ENCODE results near the gene KIAA0930.

Gene KIAA0930

GRCh38 chr22:45233827-45234226 lies 6.9 kb downstream of the KIAA0930 start:
- TF ChIP-seq EP300 (IDR thresholded peaks at IDR 0.05; ENCODE audit: borderline replicate concordance): no peak
- no peak for TF ChIP-seq NFIC (IDR thresholded peaks at IDR 0.05)

- TF ChIP-seq TCF12 (IDR thresholded peaks at IDR 0.05; ENCODE audit: low read depth) (no peak), MAX (IDR thresholded peaks at IDR 0.05) (no peak), CEBPB (IDR thresholded peaks at IDR 0.05) (no peak), ZBTB7A (IDR thresholded peaks at IDR 0.05; ENCODE audit: low read depth) (no peak), TAF1 (IDR thresholded peaks at IDR 0.05; ENCODE audit: low read depth) (no peak), EP300 (IDR thresholded peaks at IDR 0.05; ENCODE audit: borderline replicate concordance) (no peak), USF1 (IDR thresholded peaks at IDR 0.05) (no peak), NFIC (IDR thresholded peaks at IDR 0.05) (no peak), YY1 (IDR thresholded peaks at IDR 0.05; ENCODE audit: low read depth) (no peak), RAD21 (IDR thresholded peaks at IDR 0.05; ENCODE audit: low read depth) (no peak), EGR1 (IDR thresholded peaks at IDR 0.05) (no peak), REST (IDR thresholded peaks at IDR 0.05; ENCODE audit: low read depth) (no peak), FOXM1 (IDR thresholded peaks at IDR 0.05; ENCODE audit: borderline replicate concordance, low read depth) (no peak), CREB1 (IDR thresholded peaks at IDR 0.05; ENCODE audit: low read depth) (no peak)
Observed at GRCh38 chr22:45233386-45233785, 7.3 kb downstream of the KIAA0930 start.

- TF ChIP-seq EP300 (IDR thresholded peaks at IDR 0.05; ENCODE audit: borderline replicate concordance) (no peak), NFIC (IDR thresholded peaks at IDR 0.05) (no peak), EGR1 (IDR thresholded peaks at IDR 0.05) (no peak), MAX (IDR thresholded peaks at IDR 0.05) (no peak), YY1 (IDR thresholded peaks at IDR 0.05; ENCODE audit: low read depth) (no peak), TAF1 (IDR thresholded peaks at IDR 0.05; ENCODE audit: low read depth) (no peak), RAD21 (IDR thresholded peaks at IDR 0.05; ENCODE audit: low read depth) (no peak), CREB1 (IDR thresholded peaks at IDR 0.05; ENCODE audit: low read depth) (no peak), TEAD4 (IDR thresholded peaks at IDR 0.05) (no peak), USF1 (IDR thresholded peaks at IDR 0.05) (no peak), TCF12 (IDR thresholded peaks at IDR 0.05; ENCODE audit: low read depth) (no peak), FOXM1 (IDR thresholded peaks at IDR 0.05; ENCODE audit: borderline replicate concordance, low read depth) (no peak), ZBTB7A (IDR thresholded peaks at IDR 0.05; ENCODE audit: low read depth) (no peak), CEBPB (IDR thresholded peaks at IDR 0.05) (no peak), REST (IDR thresholded peaks at IDR 0.05; ENCODE audit: low read depth) (no peak)
Observed at GRCh38 chr22:45231293-45231692, 9.4 kb downstream of the KIAA0930 start.

GRCh38 chr22:45230026-45230721 lies 10.5 kb downstream of the KIAA0930 start:
- TF ChIP-seq CREB1 (IDR thresholded peaks at IDR 0.05; ENCODE audit: low read depth) (no peak), TCF12 (IDR thresholded peaks at IDR 0.05; ENCODE audit: low read depth) (no peak), USF1 (IDR thresholded peaks at IDR 0.05) (no peak), NFIC (IDR thresholded peaks at IDR 0.05) (no peak), EP300 (IDR thresholded peaks at IDR 0.05; ENCODE audit: borderline replicate concordance) (no peak), REST (IDR thresholded peaks at IDR 0.05; ENCODE audit: low read depth) (no peak), ZBTB7A (IDR thresholded peaks at IDR 0.05; ENCODE audit: low read depth) (no peak), EGR1 (IDR thresholded peaks at IDR 0.05) (no peak), TAF1 (IDR thresholded peaks at IDR 0.05; ENCODE audit: low read depth) (no peak), TEAD4 (IDR thresholded peaks at IDR 0.05) (no peak), FOXM1 (IDR thresholded peaks at IDR 0.05; ENCODE audit: borderline replicate concordance, low read depth) (no peak), CEBPB (IDR thresholded peaks at IDR 0.05) (no peak)
